ENCODE measurements around the gene LCTL. TPM values are rescaled to one million over a fixed set of nuclear protein-coding genes. Genes with fewer than 3 reads are reported as not detected.

LCTL gene, protein sequence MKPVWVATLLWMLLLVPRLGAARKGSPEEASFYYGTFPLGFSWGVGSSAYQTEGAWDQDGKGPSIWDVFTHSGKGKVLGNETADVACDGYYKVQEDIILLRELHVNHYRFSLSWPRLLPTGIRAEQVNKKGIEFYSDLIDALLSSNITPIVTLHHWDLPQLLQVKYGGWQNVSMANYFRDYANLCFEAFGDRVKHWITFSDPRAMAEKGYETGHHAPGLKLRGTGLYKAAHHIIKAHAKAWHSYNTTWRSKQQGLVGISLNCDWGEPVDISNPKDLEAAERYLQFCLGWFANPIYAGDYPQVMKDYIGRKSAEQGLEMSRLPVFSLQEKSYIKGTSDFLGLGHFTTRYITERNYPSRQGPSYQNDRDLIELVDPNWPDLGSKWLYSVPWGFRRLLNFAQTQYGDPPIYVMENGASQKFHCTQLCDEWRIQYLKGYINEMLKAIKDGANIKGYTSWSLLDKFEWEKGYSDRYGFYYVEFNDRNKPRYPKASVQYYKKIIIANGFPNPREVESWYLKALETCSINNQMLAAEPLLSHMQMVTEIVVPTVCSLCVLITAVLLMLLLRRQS
- polyA plus RNA-seq (not detected in 2 replicates), polyA minus RNA-seq (not detected in 2 replicates)

DNA sequence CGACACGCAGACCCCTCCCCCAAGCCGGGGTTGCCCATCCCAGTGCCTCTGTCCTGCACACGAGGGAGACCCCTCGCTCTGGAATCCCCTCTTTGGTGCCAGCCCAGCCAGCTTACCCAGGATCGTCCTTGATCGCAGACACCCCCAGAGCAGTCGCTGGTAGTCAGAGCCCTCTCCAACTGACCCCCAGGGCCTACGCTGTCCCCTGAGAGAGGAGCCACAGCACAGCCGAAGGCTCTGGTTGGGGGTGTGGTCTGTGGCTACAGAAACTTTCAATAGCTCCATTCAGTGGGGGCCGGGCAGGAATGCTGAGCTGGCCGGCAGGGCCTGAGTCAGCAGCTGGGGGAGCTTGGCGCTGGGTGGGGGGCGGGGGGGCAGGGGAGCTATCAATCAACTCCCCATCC, at the start of gene LCTL:
Gene LCTL (minus strand): TSS at position 258 of the 404 bp plus-strand sequence. CDS start 633 bp downstream, outside the sequence.
- TF ChIP-seq, protein P1, sequence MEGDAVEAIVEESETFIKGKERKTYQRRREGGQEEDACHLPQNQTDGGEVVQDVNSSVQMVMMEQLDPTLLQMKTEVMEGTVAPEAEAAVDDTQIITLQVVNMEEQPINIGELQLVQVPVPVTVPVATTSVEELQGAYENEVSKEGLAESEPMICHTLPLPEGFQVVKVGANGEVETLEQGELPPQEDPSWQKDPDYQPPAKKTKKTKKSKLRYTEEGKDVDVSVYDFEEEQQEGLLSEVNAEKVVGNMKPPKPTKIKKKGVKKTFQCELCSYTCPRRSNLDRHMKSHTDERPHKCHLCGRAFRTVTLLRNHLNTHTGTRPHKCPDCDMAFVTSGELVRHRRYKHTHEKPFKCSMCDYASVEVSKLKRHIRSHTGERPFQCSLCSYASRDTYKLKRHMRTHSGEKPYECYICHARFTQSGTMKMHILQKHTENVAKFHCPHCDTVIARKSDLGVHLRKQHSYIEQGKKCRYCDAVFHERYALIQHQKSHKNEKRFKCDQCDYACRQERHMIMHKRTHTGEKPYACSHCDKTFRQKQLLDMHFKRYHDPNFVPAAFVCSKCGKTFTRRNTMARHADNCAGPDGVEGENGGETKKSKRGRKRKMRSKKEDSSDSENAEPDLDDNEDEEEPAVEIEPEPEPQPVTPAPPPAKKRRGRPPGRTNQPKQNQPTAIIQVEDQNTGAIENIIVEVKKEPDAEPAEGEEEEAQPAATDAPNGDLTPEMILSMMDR (IDR thresholded peaks at IDR 0.05; ENCODE audit: poor library complexity, severe bottlenecking), result no peak
- TF ChIP-seq SMC3 (conservative IDR thresholded peaks at IDR 0.05; ENCODE audit: poor library complexity) (no peak), EZH2 (IDR thresholded peaks at IDR 0.05; ENCODE audit: borderline replicate concordance, insufficient read depth, low read length, poor library complexity, severe bottlenecking) (no peak), RAD21 (conservative IDR thresholded peaks at IDR 0.05) (no peak), TAF1 (IDR thresholded peaks at IDR 0.05; ENCODE audit: low read depth) (no peak), MXI1 (conservative IDR thresholded peaks at IDR 0.05; ENCODE audit: poor library complexity, severe bottlenecking) (no peak)
- Histone ChIP-seq H4K20me1 (ENCODE audit: insufficient read depth) (no peaks in the 10 kb centered on the region), H3K4me2 (ENCODE audit: low read length) (no peak within 1 kb of the TSS), H3K36me3 (ENCODE audit: insufficient read depth, low read length) (no peaks in the 10 kb centered on the region), H3K9me2 (ENCODE audit: insufficient read depth, low read length) (no peaks in the 10 kb centered on the region), H2AFZ (ENCODE audit: low read depth, low read length) (no peak within 1 kb of the TSS), H3K9ac (ENCODE audit: low read length) (no peak within 1 kb of the TSS), H3K79me2 (replicated peaks; ENCODE audit: insufficient read depth, low read length) (no peaks in the 10 kb centered on the region), H3K4me3 (ENCODE audit: low read length) (no peak within 1 kb of the TSS), H3K27me3 (ENCODE audit: insufficient read depth, low read depth, low read length) (no peaks in the 10 kb centered on the region), H3K27ac (ENCODE audit: low read length) (no peak within 1 kb of the TSS), H3F3A (ENCODE audit: insufficient read depth, low read length, poor library complexity, severe bottlenecking) (no peaks in the 10 kb centered on the region), H3K9me3 (ENCODE audit: low read length) (no peaks in the 10 kb centered on the region)

DNA sequence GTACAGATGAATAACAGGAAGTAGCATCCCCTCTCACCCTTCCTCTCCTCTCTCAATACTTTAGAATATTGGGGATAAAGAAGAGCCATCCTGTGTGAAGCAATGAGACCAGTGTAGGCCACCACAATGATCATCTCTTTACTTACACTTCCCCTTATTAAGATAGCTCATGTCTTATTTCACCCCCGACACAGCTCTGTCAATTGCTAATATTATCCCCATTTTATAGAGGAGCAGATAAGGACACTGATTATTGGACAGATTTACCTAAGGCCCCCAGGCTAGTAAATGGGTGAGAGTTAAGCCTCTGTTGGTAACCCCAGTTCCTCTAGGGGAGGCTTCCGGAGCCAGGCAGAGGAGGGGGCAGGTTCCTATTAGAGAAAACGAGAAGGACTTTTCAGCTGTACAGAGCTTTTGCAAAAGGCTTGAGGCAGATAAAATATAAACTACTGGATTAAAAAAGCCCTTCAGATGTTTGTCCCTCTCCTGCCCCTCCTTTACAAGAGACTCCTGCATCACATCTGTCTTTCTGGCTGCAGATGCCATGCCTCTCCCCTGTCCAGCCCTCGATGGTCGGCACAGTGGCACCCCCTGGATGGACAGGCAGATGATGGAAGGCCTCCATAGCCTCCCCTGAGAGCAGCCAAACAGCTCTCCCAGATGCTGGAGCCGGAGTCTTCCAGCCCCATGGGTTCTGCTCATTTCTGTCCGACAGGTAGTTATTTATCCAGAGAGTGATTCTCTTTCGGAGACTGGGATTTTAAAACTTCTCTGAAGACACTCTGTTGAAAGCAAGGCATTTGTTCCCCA, 49.4 kb upstream of the LCTL start:
- Histone ChIP-seq H3K4me3 (ENCODE audit: low read length) (no peak overlapping the region), H3K27ac (ENCODE audit: low read length) (no peak overlapping the region), H3K9ac (ENCODE audit: low read length) (no peak overlapping the region), H3F3A (ENCODE audit: insufficient read depth, low read length, poor library complexity, severe bottlenecking) (no peaks in the 10 kb centered on the region), H3K9me3 (ENCODE audit: low read length) (no peaks in the 10 kb centered on the region), H3K4me2 (ENCODE audit: low read length) (no peak overlapping the region), H3K36me3 (ENCODE audit: insufficient read depth, low read length) (no peaks in the 10 kb centered on the region), H3K27me3 (ENCODE audit: insufficient read depth, low read depth, low read length) (no peaks in the 10 kb centered on the region), H3K79me2 (replicated peaks; ENCODE audit: insufficient read depth, low read length) (no peaks in the 10 kb centered on the region), H4K20me1 (ENCODE audit: insufficient read depth) (no peaks in the 10 kb centered on the region), H2AFZ (ENCODE audit: low read depth, low read length) (no peak overlapping the region), H3K9me2 (ENCODE audit: insufficient read depth, low read length) (no peaks in the 10 kb centered on the region)
- TF ChIP-seq, protein P2, sequence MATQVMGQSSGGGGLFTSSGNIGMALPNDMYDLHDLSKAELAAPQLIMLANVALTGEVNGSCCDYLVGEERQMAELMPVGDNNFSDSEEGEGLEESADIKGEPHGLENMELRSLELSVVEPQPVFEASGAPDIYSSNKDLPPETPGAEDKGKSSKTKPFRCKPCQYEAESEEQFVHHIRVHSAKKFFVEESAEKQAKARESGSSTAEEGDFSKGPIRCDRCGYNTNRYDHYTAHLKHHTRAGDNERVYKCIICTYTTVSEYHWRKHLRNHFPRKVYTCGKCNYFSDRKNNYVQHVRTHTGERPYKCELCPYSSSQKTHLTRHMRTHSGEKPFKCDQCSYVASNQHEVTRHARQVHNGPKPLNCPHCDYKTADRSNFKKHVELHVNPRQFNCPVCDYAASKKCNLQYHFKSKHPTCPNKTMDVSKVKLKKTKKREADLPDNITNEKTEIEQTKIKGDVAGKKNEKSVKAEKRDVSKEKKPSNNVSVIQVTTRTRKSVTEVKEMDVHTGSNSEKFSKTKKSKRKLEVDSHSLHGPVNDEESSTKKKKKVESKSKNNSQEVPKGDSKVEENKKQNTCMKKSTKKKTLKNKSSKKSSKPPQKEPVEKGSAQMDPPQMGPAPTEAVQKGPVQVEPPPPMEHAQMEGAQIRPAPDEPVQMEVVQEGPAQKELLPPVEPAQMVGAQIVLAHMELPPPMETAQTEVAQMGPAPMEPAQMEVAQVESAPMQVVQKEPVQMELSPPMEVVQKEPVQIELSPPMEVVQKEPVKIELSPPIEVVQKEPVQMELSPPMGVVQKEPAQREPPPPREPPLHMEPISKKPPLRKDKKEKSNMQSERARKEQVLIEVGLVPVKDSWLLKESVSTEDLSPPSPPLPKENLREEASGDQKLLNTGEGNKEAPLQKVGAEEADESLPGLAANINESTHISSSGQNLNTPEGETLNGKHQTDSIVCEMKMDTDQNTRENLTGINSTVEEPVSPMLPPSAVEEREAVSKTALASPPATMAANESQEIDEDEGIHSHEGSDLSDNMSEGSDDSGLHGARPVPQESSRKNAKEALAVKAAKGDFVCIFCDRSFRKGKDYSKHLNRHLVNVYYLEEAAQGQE (IDR thresholded peaks at IDR 0.05; ENCODE audit: borderline replicate concordance), result no peak
- TF ChIP-seq EZH2 (IDR thresholded peaks at IDR 0.05; ENCODE audit: borderline replicate concordance, insufficient read depth, low read length, poor library complexity, severe bottlenecking) (no peak), RAD21 (conservative IDR thresholded peaks at IDR 0.05) (no peak), EP300 (conservative IDR thresholded peaks at IDR 0.05; ENCODE audit: poor library complexity, severe bottlenecking) (no peak), MXI1 (conservative IDR thresholded peaks at IDR 0.05; ENCODE audit: poor library complexity, severe bottlenecking) (no peak), SMC3 (conservative IDR thresholded peaks at IDR 0.05; ENCODE audit: poor library complexity) (no peak), TAF1 (IDR thresholded peaks at IDR 0.05; ENCODE audit: low read depth) (no peak), POLR2AphosphoS5 (IDR thresholded peaks at IDR 0.05) (no peak)
- TF ChIP-seq, protein P1 (IDR thresholded peaks at IDR 0.05; ENCODE audit: poor library complexity, severe bottlenecking), result no peak

Data from neural cell (in vitro differentiated cells).